Measurements from ENCODE around the gene FBXO40. TPM values are rescaled to one million over a fixed set of nuclear protein-coding genes. Genes with fewer than 3 reads are reported as not detected.

Gene FBXO40, protein sequence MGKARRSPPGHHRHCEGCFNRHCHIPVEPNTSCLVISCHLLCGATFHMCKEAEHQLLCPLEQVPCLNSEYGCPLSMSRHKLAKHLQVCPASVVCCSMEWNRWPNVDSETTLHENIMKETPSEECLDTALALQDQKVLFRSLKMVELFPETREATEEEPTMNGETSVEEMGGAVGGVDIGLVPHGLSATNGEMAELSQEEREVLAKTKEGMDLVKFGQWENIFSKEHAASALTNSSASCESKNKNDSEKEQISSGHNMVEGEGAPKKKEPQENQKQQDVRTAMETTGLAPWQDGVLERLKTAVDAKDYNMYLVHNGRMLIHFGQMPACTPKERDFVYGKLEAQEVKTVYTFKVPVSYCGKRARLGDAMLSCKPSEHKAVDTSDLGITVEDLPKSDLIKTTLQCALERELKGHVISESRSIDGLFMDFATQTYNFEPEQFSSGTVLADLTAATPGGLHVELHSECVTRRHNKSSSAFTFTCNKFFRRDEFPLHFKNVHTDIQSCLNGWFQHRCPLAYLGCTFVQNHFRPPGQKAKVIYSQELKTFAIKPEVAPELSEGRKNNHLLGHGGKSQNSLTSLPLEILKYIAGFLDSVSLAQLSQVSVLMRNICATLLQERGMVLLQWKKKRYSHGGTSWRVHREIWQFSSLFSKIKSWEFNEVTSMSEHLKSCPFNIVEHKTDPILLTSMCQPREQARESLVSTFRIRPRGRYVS
- total RNA-seq (under 1 TPM; 0.05 to 0.08 TPM), polyA plus RNA-seq (not detected)

DNA sequence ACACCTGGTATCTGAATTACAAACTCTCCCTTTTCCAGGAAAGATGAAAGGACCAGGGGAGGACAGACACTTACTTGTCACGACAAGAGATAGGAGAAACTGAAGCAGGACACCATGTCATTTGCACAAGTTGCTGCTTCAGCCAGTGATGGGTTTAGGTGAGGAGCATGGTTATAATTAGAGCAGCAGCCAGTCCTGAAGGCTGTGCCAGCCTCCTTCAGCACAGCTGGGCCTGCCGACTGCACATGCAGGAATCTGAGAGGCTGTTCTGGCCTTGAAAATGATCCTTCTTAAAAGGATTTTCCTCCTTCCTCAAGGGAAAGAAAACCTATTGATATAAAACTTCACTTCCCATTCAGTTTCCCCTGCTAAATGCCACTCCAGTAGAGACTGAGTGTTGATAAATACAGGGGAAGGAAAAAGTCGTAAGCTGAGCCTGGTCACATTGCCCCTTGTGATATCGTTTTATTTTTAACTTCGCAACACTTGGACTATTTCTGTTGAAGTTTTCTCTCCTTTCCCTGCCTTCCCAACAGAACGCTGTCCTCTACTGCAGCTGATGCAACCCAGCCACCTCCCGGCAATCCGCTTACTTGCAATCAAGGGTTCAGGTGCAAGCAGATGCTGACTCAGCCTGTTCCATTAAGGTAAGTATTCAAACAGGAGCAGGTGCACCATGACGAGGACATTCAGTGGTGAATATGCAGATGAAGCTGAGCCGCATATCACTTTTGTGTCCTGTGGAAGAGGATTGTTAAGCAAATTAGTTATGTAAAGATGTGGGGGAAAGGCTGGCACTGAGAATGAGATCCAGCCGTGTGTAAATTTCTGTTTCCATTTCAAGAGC is at the start of gene FBXO40:
Gene FBXO40, plus strand, starts transcription at position 524 of the 847 bp plus-strand sequence. CDS start 27,197 bp downstream, outside the sequence.
- 35% methylated on average over 11 of the region's 11 CpGs for WGBS
- Histone ChIP-seq H3K36me3 (ENCODE audit: control insufficient read depth in 4 of 4, insufficient read depth in 3 of 4, low read depth in 1 of 4, low read length in 3 of 4) (no peaks in the 10 kb centered on the region), H3K27me3 (ENCODE audit: control insufficient read depth in 4 of 4, insufficient read depth in 4 of 4, low read length in 3 of 4) (no peaks in the 10 kb centered on the region), H3K27ac (ENCODE audit: low read depth in 1 of 2, low read length in 2 of 2) (no peak within 1 kb of the TSS), H3K9ac (ENCODE audit: low read depth in 1 of 2, low read length in 2 of 2) (no peak within 1 kb of the TSS), H3K4me1 (ENCODE audit: control insufficient read depth in 4 of 4, insufficient read depth in 4 of 4, low read length in 3 of 4) (peaks cover 5 to 24% (median 22%) of the 10 kb centered on the region in 4 donors), H3K9me3 (ENCODE audit: control insufficient read depth in 4 of 4, low read length in 3 of 4) (no peaks in the 10 kb centered on the region), H3K4me3 (ENCODE audit: low read depth in 1 of 3, low read length in 3 of 3) (no peak within 1 kb of the TSS)
- TF ChIP-seq SP1 (IDR thresholded peaks at IDR 0.05) (peak; percentile 20), FOXA2 (IDR thresholded peaks at IDR 0.05) (no peak), HNF4A (conservative IDR thresholded peaks at IDR 0.05) (peak; percentile 34 to 45), RAD21 (IDR thresholded peaks at IDR 0.05) (peak; percentile 66 to 71), FOXA1 (IDR thresholded peaks at IDR 0.05) (no peak), RXRA (IDR thresholded peaks at IDR 0.05) (peak; percentile 64 to 68), YY1 (IDR thresholded peaks at IDR 0.05) (no peak)
- TF ChIP-seq, protein P1, sequence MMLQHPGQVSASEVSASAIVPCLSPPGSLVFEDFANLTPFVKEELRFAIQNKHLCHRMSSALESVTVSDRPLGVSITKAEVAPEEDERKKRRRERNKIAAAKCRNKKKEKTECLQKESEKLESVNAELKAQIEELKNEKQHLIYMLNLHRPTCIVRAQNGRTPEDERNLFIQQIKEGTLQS (IDR thresholded peaks at IDR 0.05) = peak; percentile 74
- DNase-seq (ENCODE audit: low spot score) = no peak

DNA sequence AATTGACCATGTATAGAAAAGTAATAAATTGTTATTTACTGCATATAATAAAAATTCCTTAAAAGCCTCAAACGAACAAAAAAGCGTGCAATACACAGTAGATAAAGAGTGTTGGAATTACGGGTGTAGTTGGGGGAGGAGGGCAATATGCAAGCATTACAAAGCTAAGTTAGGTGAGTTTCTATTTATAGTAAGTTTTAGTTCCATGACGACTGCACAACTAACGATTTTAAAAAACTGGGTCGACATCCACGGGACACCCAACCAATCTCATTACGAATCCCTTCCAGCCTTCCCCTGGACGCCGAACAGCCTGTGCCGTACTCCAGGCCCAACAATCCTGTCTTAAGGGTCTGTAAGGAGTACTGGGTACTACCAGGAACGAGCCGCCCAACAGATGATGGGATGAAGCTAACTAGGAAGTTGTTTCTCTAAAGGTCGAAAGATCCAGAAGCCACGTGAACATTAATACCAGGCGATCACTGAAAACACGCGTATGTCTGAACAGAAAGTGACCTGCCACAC is 48.1 kb upstream of the FBXO40 start:
- no peak overlapping the region for H3K9ac ChIP-seq (ENCODE audit: low read depth in 1 of 2, low read length in 2 of 2)
- no peak overlapping the region for H3K27ac ChIP-seq (ENCODE audit: low read depth in 1 of 2, low read length in 2 of 2)
- no peaks in the 10 kb centered on the region for H3K36me3 ChIP-seq (ENCODE audit: control insufficient read depth in 4 of 4, insufficient read depth in 3 of 4, low read depth in 1 of 4, low read length in 3 of 4)
- DNase-seq (ENCODE audit: low spot score) = no peak
- H3K9me3 ChIP-seq (ENCODE audit: control insufficient read depth in 4 of 4, low read length in 3 of 4) = no peaks in the 10 kb centered on the region
- H3K27me3 ChIP-seq (ENCODE audit: control insufficient read depth in 4 of 4, insufficient read depth in 4 of 4, low read length in 3 of 4) = no peaks in the 10 kb centered on the region
- 6% methylated on average over 18 of the region's 18 CpGs for WGBS
- TF ChIP-seq, protein P2, sequence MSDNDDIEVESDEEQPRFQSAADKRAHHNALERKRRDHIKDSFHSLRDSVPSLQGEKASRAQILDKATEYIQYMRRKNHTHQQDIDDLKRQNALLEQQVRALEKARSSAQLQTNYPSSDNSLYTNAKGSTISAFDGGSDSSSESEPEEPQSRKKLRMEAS (IDR thresholded peaks at IDR 0.05) = no peak
- no peak for TF ChIP-seq RXRA (IDR thresholded peaks at IDR 0.05)
- no peak for TF ChIP-seq EGR1 (IDR thresholded peaks at IDR 0.05; ENCODE audit: low read depth in 2 of 2)
- TF ChIP-seq, protein P3, sequence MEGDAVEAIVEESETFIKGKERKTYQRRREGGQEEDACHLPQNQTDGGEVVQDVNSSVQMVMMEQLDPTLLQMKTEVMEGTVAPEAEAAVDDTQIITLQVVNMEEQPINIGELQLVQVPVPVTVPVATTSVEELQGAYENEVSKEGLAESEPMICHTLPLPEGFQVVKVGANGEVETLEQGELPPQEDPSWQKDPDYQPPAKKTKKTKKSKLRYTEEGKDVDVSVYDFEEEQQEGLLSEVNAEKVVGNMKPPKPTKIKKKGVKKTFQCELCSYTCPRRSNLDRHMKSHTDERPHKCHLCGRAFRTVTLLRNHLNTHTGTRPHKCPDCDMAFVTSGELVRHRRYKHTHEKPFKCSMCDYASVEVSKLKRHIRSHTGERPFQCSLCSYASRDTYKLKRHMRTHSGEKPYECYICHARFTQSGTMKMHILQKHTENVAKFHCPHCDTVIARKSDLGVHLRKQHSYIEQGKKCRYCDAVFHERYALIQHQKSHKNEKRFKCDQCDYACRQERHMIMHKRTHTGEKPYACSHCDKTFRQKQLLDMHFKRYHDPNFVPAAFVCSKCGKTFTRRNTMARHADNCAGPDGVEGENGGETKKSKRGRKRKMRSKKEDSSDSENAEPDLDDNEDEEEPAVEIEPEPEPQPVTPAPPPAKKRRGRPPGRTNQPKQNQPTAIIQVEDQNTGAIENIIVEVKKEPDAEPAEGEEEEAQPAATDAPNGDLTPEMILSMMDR (IDR thresholded peaks at IDR 0.05; ENCODE audit: low read depth, low read length, missing input control) = no peak
- no peak for TF ChIP-seq SP1 (IDR thresholded peaks at IDR 0.05)
- TF ChIP-seq JUND (IDR thresholded peaks at IDR 0.05) = no peak
- TF ChIP-seq, protein P4, sequence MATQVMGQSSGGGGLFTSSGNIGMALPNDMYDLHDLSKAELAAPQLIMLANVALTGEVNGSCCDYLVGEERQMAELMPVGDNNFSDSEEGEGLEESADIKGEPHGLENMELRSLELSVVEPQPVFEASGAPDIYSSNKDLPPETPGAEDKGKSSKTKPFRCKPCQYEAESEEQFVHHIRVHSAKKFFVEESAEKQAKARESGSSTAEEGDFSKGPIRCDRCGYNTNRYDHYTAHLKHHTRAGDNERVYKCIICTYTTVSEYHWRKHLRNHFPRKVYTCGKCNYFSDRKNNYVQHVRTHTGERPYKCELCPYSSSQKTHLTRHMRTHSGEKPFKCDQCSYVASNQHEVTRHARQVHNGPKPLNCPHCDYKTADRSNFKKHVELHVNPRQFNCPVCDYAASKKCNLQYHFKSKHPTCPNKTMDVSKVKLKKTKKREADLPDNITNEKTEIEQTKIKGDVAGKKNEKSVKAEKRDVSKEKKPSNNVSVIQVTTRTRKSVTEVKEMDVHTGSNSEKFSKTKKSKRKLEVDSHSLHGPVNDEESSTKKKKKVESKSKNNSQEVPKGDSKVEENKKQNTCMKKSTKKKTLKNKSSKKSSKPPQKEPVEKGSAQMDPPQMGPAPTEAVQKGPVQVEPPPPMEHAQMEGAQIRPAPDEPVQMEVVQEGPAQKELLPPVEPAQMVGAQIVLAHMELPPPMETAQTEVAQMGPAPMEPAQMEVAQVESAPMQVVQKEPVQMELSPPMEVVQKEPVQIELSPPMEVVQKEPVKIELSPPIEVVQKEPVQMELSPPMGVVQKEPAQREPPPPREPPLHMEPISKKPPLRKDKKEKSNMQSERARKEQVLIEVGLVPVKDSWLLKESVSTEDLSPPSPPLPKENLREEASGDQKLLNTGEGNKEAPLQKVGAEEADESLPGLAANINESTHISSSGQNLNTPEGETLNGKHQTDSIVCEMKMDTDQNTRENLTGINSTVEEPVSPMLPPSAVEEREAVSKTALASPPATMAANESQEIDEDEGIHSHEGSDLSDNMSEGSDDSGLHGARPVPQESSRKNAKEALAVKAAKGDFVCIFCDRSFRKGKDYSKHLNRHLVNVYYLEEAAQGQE (IDR thresholded peaks at IDR 0.05) = no peak
- TF ChIP-seq, protein P1 (IDR thresholded peaks at IDR 0.05) = no peak
- TF ChIP-seq, protein P5, sequence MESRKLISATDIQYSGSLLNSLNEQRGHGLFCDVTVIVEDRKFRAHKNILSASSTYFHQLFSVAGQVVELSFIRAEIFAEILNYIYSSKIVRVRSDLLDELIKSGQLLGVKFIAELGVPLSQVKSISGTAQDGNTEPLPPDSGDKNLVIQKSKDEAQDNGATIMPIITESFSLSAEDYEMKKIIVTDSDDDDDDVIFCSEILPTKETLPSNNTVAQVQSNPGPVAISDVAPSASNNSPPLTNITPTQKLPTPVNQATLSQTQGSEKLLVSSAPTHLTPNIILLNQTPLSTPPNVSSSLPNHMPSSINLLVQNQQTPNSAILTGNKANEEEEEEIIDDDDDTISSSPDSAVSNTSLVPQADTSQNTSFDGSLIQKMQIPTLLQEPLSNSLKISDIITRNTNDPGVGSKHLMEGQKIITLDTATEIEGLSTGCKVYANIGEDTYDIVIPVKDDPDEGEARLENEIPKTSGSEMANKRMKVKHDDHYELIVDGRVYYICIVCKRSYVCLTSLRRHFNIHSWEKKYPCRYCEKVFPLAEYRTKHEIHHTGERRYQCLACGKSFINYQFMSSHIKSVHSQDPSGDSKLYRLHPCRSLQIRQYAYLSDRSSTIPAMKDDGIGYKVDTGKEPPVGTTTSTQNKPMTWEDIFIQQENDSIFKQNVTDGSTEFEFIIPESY (IDR thresholded peaks at IDR 0.05) = no peak
- TF ChIP-seq YY1 (IDR thresholded peaks at IDR 0.05) = no peak
- no peak for TF ChIP-seq FOXA1 (IDR thresholded peaks at IDR 0.05)
- peaks cover 4 to 14% (median 10%) of the 10 kb centered on the region in 4 donors for H3K4me1 ChIP-seq (ENCODE audit: control insufficient read depth in 4 of 4, insufficient read depth in 4 of 4, low read length in 3 of 4)
- peak overlapping the region; percentile 49 to 82 (median 53) for H3K4me3 ChIP-seq (ENCODE audit: low read depth in 1 of 3, low read length in 3 of 3)
